OCI-LY3 (cell line): ENCODE data around the gene HCLS1.

Experiments
- H2AFZ ChIP-seq: fragments of 200-600, 300-600 bp; shearing (Covaris generic); 2 replicates; pipeline ENCODE4 v1.6.0; 2014; ENCODE audit warnings: antibody characterized with exemption, low read depth, low read length
- H3K27ac ChIP-seq: fragments of 200-600, 300-600 bp; sonication (generic); 2 replicates; pipeline ENCODE4 v1.5.1; 2014; ENCODE audit warnings: mild to moderate bottlenecking, low read length, moderate library complexity, mixed read lengths
- H3K27me3 ChIP-seq: fragments of 200-600, 300-600 bp; sonication (generic); 2 replicates; pipeline ENCODE4 v1.6.1; 2014; ENCODE audit warnings: low read depth, low read length, mixed read lengths
- H3K36me3 ChIP-seq: fragments of 200-600, 300-600 bp; sonication (generic); replicated peaks from 2 replicates; pipeline ENCODE3; 2014; ENCODE audit warnings: low read depth, low read length, mixed read lengths
- H3K4me1 ChIP-seq: fragments of 300-600, 200-600 bp; sonication (generic); 2 replicates; pipeline ENCODE4 v1.6.1; 2014; ENCODE audit warnings: low read length, mixed read lengths
- H3K4me2 ChIP-seq: fragments of 200-600, 300-600 bp; sonication (generic); 2 replicates; pipeline ENCODE4 v1.6.1; 2014; ENCODE audit warnings: low read length, mixed read lengths
- H3K4me3 ChIP-seq: fragments of 300-600, 200-600 bp; sonication (generic); 2 replicates; pipeline ENCODE4 v1.5.1; 2014; ENCODE audit warnings: antibody characterized with exemption, mild to moderate bottlenecking, low read length, moderate library complexity
- H3K79me2 ChIP-seq: fragments of 300-600, 200-600 bp; shearing (Covaris generic); 2 replicates; pipeline ENCODE4 v1.6.1; 2014; ENCODE audit warnings: mild to moderate bottlenecking, low read length, mixed read lengths
- H3K9ac ChIP-seq: fragments of 300-600, 200-600 bp; shearing (Covaris generic); 2 replicates; pipeline ENCODE4 v1.6.0; 2014; ENCODE audit warnings: mild to moderate bottlenecking, low read length, moderate library complexity
- H3K9me3 ChIP-seq: fragments of 200-600, 300-600 bp; shearing (Covaris generic); 2 replicates; pipeline ENCODE4 v1.6.1; 2014; ENCODE audit warnings: low read length, mixed read lengths; ENCODE audit not compliant: insufficient read depth
- H4K20me1 ChIP-seq: fragments of 200-600, 300-600 bp; sonication (generic); 2 replicates; pipeline ENCODE4 v1.6.1; 2016; ENCODE audit warnings: low read length, mixed read lengths; ENCODE audit not compliant: insufficient read depth
- EZH2phosphoT487 ChIP-seq: fragments of 200-600 bp; shearing (Covaris generic); IDR thresholded peaks from 2 replicates; pipeline ENCODE4 v1.6.1; 2018; ENCODE audit warnings: antibody characterized with exemption, mixed run types, low read depth
- TF ChIP-seq, protein P1 (sequence below): fragments of 200-600, 300-600 bp; sonication (generic); IDR thresholded peaks from 2 replicates; pipeline ENCODE4 v1.5.1; 2014; ENCODE audit warnings: antibody characterized with exemption, low read length, low read depth

HCLS1 gene, protein sequence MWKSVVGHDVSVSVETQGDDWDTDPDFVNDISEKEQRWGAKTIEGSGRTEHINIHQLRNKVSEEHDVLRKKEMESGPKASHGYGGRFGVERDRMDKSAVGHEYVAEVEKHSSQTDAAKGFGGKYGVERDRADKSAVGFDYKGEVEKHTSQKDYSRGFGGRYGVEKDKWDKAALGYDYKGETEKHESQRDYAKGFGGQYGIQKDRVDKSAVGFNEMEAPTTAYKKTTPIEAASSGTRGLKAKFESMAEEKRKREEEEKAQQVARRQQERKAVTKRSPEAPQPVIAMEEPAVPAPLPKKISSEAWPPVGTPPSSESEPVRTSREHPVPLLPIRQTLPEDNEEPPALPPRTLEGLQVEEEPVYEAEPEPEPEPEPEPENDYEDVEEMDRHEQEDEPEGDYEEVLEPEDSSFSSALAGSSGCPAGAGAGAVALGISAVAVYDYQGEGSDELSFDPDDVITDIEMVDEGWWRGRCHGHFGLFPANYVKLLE

DNA sequence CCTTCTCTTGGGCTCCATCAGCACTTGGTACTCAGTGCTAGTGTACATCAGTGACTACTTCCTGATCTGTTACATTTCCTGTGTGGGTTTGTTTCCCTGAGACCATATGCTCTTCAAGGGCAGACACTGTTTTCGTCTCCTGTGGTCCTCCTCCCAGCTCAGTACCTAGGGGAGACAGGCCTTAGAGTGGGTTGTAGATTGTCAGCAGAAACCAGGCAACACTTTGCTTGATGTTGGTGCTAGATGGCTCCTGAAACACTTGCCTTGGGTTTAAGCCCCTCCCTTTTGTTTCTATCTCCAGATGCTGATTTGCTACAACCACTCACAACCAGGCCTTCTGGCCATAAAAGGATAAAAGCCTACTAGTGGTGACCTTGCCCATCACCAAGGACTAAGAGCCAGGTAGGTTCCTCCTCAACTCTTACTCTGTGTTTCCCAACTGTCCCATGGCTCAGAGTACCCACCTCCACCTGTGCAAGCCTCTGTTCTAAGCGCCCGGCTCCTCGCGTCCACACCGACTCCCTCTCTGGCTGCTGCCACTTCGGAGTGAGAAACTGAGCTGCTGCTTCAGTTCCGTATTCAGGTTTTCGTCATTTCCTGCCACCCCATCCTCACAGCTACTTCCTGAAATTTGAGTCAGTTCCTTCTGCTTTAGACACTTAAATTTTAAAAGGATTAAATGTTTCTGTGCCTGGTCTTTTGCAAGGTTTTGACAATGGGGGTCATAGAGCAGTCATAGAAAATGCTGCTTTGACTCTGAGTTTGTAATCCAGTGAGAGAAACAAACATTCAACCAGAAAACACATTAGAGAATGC, at the start of gene HCLS1:
TSS of gene HCLS1 (minus strand) at position 548 of the 816 bp plus-strand sequence. CDS start 2,556 bp downstream, outside the sequence.
- H3K4me2 ChIP-seq = peak within 1 kb of the TSS; percentile 79
- H3K4me3 ChIP-seq = peak within 1 kb of the TSS; percentile 89
- H3K36me3 ChIP-seq = peaks cover 37% of the 10 kb centered on the region
- H3K4me1 ChIP-seq = peaks cover 17% of the 10 kb centered on the region
- TF ChIP-seq, protein P1, sequence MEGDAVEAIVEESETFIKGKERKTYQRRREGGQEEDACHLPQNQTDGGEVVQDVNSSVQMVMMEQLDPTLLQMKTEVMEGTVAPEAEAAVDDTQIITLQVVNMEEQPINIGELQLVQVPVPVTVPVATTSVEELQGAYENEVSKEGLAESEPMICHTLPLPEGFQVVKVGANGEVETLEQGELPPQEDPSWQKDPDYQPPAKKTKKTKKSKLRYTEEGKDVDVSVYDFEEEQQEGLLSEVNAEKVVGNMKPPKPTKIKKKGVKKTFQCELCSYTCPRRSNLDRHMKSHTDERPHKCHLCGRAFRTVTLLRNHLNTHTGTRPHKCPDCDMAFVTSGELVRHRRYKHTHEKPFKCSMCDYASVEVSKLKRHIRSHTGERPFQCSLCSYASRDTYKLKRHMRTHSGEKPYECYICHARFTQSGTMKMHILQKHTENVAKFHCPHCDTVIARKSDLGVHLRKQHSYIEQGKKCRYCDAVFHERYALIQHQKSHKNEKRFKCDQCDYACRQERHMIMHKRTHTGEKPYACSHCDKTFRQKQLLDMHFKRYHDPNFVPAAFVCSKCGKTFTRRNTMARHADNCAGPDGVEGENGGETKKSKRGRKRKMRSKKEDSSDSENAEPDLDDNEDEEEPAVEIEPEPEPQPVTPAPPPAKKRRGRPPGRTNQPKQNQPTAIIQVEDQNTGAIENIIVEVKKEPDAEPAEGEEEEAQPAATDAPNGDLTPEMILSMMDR = no peak
- no peak for TF ChIP-seq EZH2phosphoT487
- H3K79me2 ChIP-seq = peaks cover 37% of the 10 kb centered on the region
- H3K27ac ChIP-seq = peak within 1 kb of the TSS; percentile 92
- H3K27me3 ChIP-seq = no peaks in the 10 kb centered on the region
- peak within 1 kb of the TSS; percentile 89 for H3K9ac ChIP-seq
- H2AFZ ChIP-seq = peak within 1 kb of the TSS; percentile 48; the same call in 1 of the 2 replicates
- H4K20me1 ChIP-seq = no peaks in the 10 kb centered on the region
- no peaks in the 10 kb centered on the region for H3K9me3 ChIP-seq

DNA sequence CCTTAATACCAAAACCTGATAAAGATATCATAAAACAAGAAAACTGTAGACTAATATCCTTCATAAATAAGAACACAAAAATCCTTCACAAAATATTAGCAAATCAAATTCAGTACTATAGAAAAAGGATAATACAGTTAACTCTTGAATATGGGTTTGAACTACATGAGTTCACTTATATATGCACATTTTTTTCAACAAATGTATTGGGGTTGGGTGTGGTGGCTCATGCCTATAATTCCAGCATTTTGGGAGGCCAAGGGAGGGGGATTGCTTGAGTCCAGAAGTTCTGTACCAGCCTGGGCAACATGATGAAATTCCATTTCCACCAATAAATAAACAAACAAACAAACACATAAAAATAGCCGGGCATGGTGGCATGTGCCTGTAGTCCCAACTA, 49.6 kb upstream of the HCLS1 start:
- H4K20me1 ChIP-seq = 0 out of 2 replicates have a peak, but pooled peaks cover 4% of the 10 kb centered on the region
- peaks cover 15% of the 10 kb centered on the region for H3K36me3 ChIP-seq
- no peak overlapping the region for H3K4me2 ChIP-seq
- H3K27ac ChIP-seq = no peak overlapping the region
- TF ChIP-seq EZH2phosphoT487 = no peak
- TF ChIP-seq, protein P1 = no peak
- H3K4me3 ChIP-seq = no peak overlapping the region
- H2AFZ ChIP-seq = no peak overlapping the region
- no peaks in the 10 kb centered on the region for H3K4me1 ChIP-seq
- H3K9ac ChIP-seq = no peak overlapping the region
- no peaks in the 10 kb centered on the region for H3K79me2 ChIP-seq
- no peaks in the 10 kb centered on the region for H3K9me3 ChIP-seq
- H3K27me3 ChIP-seq = no peaks in the 10 kb centered on the region

DNA sequence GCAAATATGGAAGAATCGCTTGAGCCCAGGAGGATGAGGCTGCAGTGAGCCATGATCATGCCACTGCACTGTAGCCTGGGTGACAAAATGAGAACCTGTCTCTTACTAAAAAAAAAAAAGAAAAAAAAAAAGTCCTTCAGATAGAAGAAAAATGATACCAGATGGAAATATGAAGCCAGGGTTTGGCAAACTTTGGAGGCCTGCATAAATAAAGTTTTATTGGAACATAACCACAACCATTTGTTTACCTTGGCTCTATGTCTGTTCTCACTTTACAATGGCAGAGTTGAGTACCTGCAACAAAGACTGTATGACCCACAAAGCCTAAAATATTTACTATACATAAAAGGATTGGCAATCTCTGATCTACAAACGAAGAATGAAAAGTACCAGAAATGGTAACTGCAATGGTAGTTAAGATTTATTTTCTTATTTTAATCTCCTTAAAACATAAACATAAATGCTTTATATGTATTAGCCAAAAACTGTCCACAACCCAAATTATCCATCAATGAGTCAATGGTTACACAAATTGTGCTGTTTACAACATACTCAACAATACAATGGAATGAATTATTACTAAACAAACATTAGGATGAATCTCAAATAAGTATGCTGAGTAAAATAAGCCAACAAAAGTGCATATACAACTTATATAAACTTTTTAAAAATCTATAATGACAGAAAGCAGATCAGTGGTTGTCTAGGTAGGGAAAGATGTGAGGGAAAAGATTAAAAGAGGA, 47.0 kb upstream of the HCLS1 start:
- H3K27me3 ChIP-seq = no peaks in the 10 kb centered on the region
- no peaks in the 10 kb centered on the region for H3K9me3 ChIP-seq
- H3K4me3 ChIP-seq = no peak overlapping the region
- H3K36me3 ChIP-seq = peaks cover 6% of the 10 kb centered on the region
- no peak overlapping the region for H2AFZ ChIP-seq
- H3K4me1 ChIP-seq = no peaks in the 10 kb centered on the region
- no peaks in the 10 kb centered on the region for H3K79me2 ChIP-seq
- H4K20me1 ChIP-seq = no peaks in the 10 kb centered on the region
- no peak for TF ChIP-seq EZH2phosphoT487
- TF ChIP-seq, protein P1 = no peak
- no peak overlapping the region for H3K27ac ChIP-seq
- no peak overlapping the region for H3K4me2 ChIP-seq
- H3K9ac ChIP-seq = no peak overlapping the region

DNA sequence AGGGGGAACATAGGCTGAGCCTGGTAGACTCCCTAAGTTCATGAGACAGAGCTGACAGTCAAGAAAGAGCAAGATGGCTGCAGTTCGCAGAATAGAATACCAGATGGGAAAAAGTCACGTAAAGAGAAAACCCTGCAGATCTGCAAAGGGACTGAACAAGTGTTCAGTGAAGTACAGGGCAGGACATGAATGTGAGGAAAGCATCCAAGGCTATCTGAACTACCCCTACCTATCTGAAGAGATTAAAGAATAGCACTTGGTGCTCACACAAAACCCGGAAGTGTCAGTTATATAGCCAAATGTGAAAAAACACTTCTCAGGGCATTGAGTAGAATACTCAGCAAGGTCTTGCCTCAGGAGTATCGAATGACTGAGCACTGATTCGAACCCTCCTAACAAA, 44.8 kb upstream of the HCLS1 start:
- Histone ChIP-seq H2AFZ (no peak overlapping the region), H3K27ac (no peak overlapping the region), H3K4me1 (no peaks in the 10 kb centered on the region), H3K4me2 (no peak overlapping the region), H3K9me3 (no peaks in the 10 kb centered on the region), H3K9ac (no peak overlapping the region), H3K4me3 (no peak overlapping the region), H3K79me2 (no peaks in the 10 kb centered on the region), H3K36me3 (peaks cover 17% of the 10 kb centered on the region), H4K20me1 (no peaks in the 10 kb centered on the region), H3K27me3 (no peaks in the 10 kb centered on the region)
- TF ChIP-seq, protein P1 = no peak
- TF ChIP-seq EZH2phosphoT487 = no peak
